GM21825 (cell line): ENCODE measurements around the gene MOB1A.
"Not testable (repeated sequence)": the region's sequence is repeated elsewhere in the genome, so short reads cannot be mapped to it uniquely, and the experiment has no call there.

Experiments used
- ATAC-seq: cut with Tn5 transposase; IDR thresholded peaks from one replicate; pipeline ENCODE4 v1.9.1; 2021; ENCODE audit warnings: mild to moderate bottlenecking, moderate library complexity; ENCODE audit not compliant: unreplicated experiment

MOB1A gene

GRCh38 chr2:74199275-74199701 is 20.6 kb upstream of the MOB1A start:
- no peak for ATAC-seq

GRCh38 chr2:74198461-74199274 is 20.0 kb upstream of the MOB1A start, which contains the start of gene MTHFD2:
TSS of gene MTHFD2 (plus strand) at chr2:74198615. CDS start at chr2:74198642, 27 bp downstream.
- ATAC-seq: peak; percentile 83

- no peak for ATAC-seq
Observed at GRCh38 chr2:74198023-74198460, 19.4 kb upstream of the MOB1A start.

GRCh38 chr2:74197049-74197448 is 18.4 kb upstream of the MOB1A start:
- ATAC-seq: no peak

- ATAC-seq: no peak
Observed at GRCh38 chr2:74194799-74195198, 16.1 kb upstream of the MOB1A start.

GRCh38 chr2:74191596-74192380 is 13.1 kb upstream of the MOB1A start:
- ATAC-seq: no peak

GRCh38 chr2:74188696-74189095 is 10.0 kb upstream of the MOB1A start:
- ATAC-seq: no peak

GRCh38 chr2:74188018-74188601 is 9.4 kb upstream of the MOB1A start:
- ATAC-seq: no peak

GRCh38 chr2:74186706-74187105 is 8.0 kb upstream of the MOB1A start:
- not testable (repeated sequence) for ATAC-seq

GRCh38 chr2:74186038-74186437 is 7.4 kb upstream of the MOB1A start:
- peak; percentile 55 for ATAC-seq

- no peak for ATAC-seq
Observed at GRCh38 chr2:74183878-74184277, 5.2 kb upstream of the MOB1A start.

GRCh38 chr2:74181739-74182138 is 3.1 kb upstream of the MOB1A start:
- peak; percentile 35 for ATAC-seq

GRCh38 chr2:74179063-74179865 is 585 bp upstream of the MOB1A start:
- ATAC-seq: peak; percentile 2

GRCh38 chr2:74177696-74178095 is 983 bp downstream of the MOB1A start:
- no peak for ATAC-seq

GRCh38 chr2:74174909-74175308 is 3.8 kb downstream of the MOB1A start:
- no peak for ATAC-seq

- no peak for ATAC-seq
Observed at GRCh38 chr2:74168739-74169138, 9.9 kb downstream of the MOB1A start.

GRCh38 chr2:74164761-74165160 is 13.9 kb downstream of the MOB1A start:
- no peak for ATAC-seq

GRCh38 chr2:74162951-74163350 is 15.7 kb downstream of the MOB1A start:
- ATAC-seq: no peak

- no peak for ATAC-seq
Observed at GRCh38 chr2:74155830-74156229, 22.8 kb downstream of the MOB1A start.

GRCh38 chr2:74152954-74153353 is 25.7 kb downstream of the MOB1A start:
- ATAC-seq: no peak
